Psoas muscle (tissue), 8 donors: ENCODE measurements around the gene NFKBIE. TPM values are rescaled to one million over a fixed set of nuclear protein-coding genes. Genes with fewer than 3 reads are reported as not detected.

ENCODE experiments used
- ATAC-seq, 4 donors: fragments of 200-7000 bp; cut with Tn5 transposase; one replicate each; pipeline ENCODE4 v1.9.1; 2020; ENCODE audit warnings: moderate library complexity in 3 of 4, mild to moderate bottlenecking in 2 of 4
- DNase-seq, 2 donors: peaks; one replicate each; pipeline ENCODE4 v3.0.0-alpha.2; 2020
- H3K27ac ChIP-seq: fragments of 200-600 bp; one replicate; pipeline ENCODE4 v1.8.0; 2022
- H3K27me3 ChIP-seq, 3 donors: fragments of 200-600 bp in 1 of 3; one replicate each; pipeline versions ENCODE4 v1.6.1 to v1.8.0; 2013 to 2022; ENCODE audit warnings: low read length in 2 of 3, mild to moderate bottlenecking in 2 of 3, moderate library complexity in 1 of 3; ENCODE audit not compliant: insufficient read depth in 3 of 3
- H3K36me3 ChIP-seq, 2 donors: fragments of 200-600 bp in 1 of 2; one replicate each; pipeline versions ENCODE4 v1.6.1 to v1.8.0; 2013 to 2022; ENCODE audit warnings: low read depth in 1 of 2, mild to moderate bottlenecking in 1 of 2, moderate library complexity in 1 of 2; ENCODE audit not compliant: insufficient read depth in 1 of 2
- H3K4me1 ChIP-seq: fragments of 200-600 bp; one replicate; pipeline ENCODE4 v1.8.0; 2022
- H3K4me3 ChIP-seq: fragments of 200-600 bp; one replicate; pipeline ENCODE4 v1.8.0; 2022; ENCODE audit warnings: mild to moderate bottlenecking
- H3K9me3 ChIP-seq: fragments of 200-600 bp; one replicate; pipeline ENCODE4 v1.8.0; 2022
- WGBS, 3 donors: extraction: QIAGEN DNeasy Blood & Tissue Kit; methylation state at CpG; one replicate each; pipeline versions ENCODE4 v1.1.6 to v1.1.7; 2013; 5-methylcytosine and 5-hydroxymethylcytosine counted together
- intact Hi-C, 2 donors: fragments of 100-400 bp; cut with DNase I; formaldehyde crosslinking; loops; one replicate each; pipeline versions ENCODE4 v1.11.0 to v1.14.2; 2022
- polyA plus RNA-seq, 3 donors: library from polyadenylated mRNA; stranded (reverse); fragments of 200-250 nt; gene quantifications; one replicate each; pipeline ENCODE4 v1.2.3, GENCODE V29; 2013
- total RNA-seq, 4 donors: library from RNA; stranded (reverse); fragmentation: NEBNext Ultra II Directional in 2 of 4; extraction: Animal tissue kit (Norgen Biotek cat#: 25700) in 2 of 4; gene quantifications; one replicate each; pipeline versions ENCODE4 v1.2.1 to v1.2.4, GENCODE V29; 2021 to 2023
- TF ChIP-seq, protein P1 (sequence below): fragments of 200-600 bp; IDR thresholded peaks from one replicate; pipeline ENCODE4 v1.8.0; 2022; ENCODE audit warnings: antibody characterized with exemption
- donor health status: healthy with polysubstance abuse.
- donor health status: DM: no; HTN: no; CAD: no; lungs with moderate emphysema.
- donor health status: Bipolar disorder and iron deficiency.
- donor health status: healthy.
- donor health status: DM: yes; HTN: yes; CAD: no.
- donor health status: DM: no; HTN: no; CAD: no.
- donor health status: DM: no; HTN: no; CAD: no.
- donor health status: DM: yes; HTN: yes; CAD: no.

NFKBIE gene
- total and polyA plus RNA-seq, 7 donors, result 2.1 to 5.2 (median 3.3) TPM

DNA sequence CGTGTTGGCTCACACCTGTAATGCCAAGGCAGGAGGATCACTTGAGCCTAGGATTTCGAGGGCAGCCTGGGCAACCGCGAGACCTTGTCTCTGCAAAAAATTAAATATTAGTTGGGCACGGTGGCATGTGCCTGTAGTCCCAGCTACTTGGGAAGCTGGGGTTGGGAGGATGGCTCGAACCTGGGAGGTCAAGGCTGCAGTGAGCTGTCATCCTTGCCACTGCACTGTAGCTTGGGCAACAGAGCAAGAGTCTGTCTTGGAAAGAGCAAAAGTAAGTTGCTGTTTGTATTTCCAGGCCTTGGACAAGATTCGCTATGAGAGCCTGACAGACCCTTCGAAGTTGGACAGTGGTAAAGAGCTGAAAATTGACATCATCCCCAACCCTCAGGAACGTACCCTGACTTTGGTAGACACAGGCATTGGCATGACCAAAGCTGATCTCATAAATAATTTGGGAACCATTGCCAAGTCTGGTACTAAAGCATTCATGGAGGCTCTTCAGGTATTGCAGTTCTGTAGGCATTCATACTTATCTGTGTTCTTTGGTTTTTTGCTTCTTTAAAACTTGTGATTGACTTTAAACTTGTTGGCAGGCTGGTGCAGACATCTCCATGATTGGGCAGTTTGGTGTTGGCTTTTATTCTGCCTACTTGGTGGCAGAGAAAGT, 16.1 kb downstream of the NFKBIE start:
- ATAC-seq (no peak), DNase-seq (peak in 1 of 2 donors; percentile 20)
- intact Hi-C loops, result no loop called here
- Histone ChIP-seq H3K4me1 (peaks cover 45% of the 10 kb centered on the region), H3K27me3 (no peaks in the 10 kb centered on the region), H3K27ac (peak overlapping the region; percentile 100), H3K4me3 (peak overlapping the region; percentile 82), H3K36me3 (peaks cover 20 to 64% of the 10 kb centered on the region in 2 donors), H3K9me3 (no peaks in the 10 kb centered on the region)
- 57 to 75% (median 63%) methylated on average over 9 of the region's 9 CpGs for WGBS, 3 donors
- TF ChIP-seq, protein P1, sequence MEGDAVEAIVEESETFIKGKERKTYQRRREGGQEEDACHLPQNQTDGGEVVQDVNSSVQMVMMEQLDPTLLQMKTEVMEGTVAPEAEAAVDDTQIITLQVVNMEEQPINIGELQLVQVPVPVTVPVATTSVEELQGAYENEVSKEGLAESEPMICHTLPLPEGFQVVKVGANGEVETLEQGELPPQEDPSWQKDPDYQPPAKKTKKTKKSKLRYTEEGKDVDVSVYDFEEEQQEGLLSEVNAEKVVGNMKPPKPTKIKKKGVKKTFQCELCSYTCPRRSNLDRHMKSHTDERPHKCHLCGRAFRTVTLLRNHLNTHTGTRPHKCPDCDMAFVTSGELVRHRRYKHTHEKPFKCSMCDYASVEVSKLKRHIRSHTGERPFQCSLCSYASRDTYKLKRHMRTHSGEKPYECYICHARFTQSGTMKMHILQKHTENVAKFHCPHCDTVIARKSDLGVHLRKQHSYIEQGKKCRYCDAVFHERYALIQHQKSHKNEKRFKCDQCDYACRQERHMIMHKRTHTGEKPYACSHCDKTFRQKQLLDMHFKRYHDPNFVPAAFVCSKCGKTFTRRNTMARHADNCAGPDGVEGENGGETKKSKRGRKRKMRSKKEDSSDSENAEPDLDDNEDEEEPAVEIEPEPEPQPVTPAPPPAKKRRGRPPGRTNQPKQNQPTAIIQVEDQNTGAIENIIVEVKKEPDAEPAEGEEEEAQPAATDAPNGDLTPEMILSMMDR, result no peak

DNA sequence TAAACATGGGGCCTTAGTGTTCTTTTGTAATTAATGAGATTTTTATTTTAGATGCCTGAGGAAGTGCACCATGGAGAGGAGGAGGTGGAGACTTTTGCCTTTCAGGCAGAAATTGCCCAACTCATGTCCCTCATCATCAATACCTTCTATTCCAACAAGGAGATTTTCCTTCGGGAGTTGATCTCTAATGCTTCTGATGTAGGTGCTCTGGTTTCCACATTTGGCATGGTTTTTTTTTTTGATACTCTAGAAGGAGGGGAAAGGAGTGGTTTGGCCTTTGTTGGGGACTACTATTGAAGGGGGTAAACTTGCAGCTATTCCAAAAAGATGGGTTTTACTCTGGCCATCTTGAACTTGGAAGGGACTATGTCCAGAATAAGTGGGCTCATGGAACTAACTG, 16.8 kb downstream of the NFKBIE start:
- TF ChIP-seq, protein P1, result no peak
- 14 to 21% (median 19%) methylated on average over 1 of the region's 1 CpG for WGBS, 3 donors
- Histone ChIP-seq H3K9me3 (no peaks in the 10 kb centered on the region), H3K27ac (peak overlapping the region; percentile 100), H3K4me3 (peak overlapping the region; percentile 82), H3K36me3 (peaks cover 20 to 57% of the 10 kb centered on the region in 2 donors), H3K27me3 (no peaks in the 10 kb centered on the region), H3K4me1 (peaks cover 45% of the 10 kb centered on the region)
- no peak for DNase-seq
- intact Hi-C loops, result no loop called here
- no peak for ATAC-seq

DNA sequence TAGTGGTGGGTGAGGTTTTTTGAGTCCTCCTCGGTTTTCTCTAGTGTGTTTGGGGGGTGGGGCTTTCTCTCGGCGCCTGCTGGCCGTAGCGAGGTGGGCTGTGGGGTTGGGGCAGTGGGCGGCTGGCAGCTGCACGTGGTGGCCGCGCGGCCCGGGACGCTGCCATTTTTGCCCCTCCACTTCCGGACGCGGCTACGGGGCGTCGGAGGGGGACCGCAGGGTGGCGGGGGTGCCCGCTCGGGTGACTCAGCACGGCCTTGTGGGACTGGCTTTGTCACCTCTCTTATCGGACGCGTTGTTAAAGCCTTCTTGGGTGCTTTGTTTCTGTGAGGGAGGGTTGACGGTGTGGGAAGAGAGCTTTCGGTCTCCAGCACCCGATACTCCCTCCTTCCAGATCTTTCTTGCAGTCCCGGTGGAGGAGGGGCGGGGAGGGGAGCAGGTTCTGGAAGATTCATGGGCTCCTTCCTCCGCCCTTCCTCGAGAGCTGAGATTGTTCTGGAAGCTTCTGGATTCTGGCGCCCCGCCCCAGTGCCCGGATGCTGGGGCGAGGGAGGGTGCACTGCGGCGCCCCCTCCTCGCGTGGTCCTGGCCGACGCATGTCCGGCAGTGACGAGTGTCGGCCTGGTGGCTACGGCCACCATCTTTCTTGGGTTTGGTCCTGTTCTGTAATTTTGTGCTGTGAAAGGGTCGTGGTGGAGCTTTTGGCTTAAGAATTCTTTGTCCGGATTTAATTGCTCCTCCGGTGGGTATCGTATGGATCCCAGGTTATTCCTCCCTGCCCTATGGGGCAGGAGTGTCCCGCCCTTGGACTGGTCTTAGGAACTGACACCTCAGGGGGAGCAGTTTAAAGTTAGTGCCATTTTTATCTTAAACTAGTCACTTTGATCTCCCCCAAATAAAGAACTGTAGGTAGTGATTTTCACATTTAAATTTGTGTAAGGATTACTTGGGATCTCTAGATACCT, 17.7 kb downstream of the NFKBIE start:
- intact Hi-C loops, result loop anchor here in 1 of 2 donors (2.0 kb wide), 1 partner anchor 475 kb away; no protein-coding TSS in a partner anchor
- Histone ChIP-seq H3K4me1 (peaks cover 37% of the 10 kb centered on the region), H3K36me3 (peaks cover 14 to 48% of the 10 kb centered on the region in 2 donors), H3K9me3 (no peaks in the 10 kb centered on the region), H3K4me3 (peak overlapping the region; percentile 82), H3K27me3 (no peaks in the 10 kb centered on the region), H3K27ac (peak overlapping the region; percentile 100)
- WGBS, 3 donors, result 0% methylated on average over 45 to 52 of the region's 52 CpGs
- TF ChIP-seq, protein P1, result no peak
- ATAC-seq, result peak; percentile 53 to 69 (median 64)
- DNase-seq, result peak; percentile 81 to 91

DNA sequence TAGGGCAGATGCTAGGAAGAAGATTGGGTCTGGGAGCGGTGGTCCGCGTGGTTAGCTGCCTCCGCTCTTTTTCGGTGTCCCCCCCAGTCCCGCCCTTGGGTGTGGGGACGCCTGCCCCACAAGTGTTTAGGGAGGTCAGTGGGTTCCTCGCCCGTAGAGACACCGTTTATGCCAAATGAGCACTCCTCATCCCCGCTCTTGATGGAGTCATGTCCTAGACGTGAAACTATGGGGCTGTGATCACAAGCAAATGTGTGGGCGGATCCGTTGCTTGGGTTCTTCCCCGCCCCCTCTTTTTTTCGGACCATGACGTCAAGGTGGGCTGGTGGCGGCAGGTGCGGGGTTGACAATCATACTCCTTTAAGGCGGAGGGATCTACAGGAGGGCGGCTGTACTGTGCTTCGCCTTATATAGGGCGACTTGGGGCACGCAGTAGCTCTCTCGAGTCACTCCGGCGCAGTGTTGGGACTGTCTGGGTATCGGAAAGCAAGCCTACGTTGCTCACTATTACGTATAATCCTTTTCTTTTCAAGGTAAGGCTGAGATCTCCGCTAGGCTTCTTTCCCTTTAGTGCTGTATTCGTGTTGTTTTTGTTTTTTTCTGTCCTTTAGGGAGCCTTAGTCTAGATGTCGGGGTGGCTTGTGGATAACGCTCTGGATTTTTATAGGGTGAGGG, 18.6 kb downstream of the NFKBIE start, which contains the start of gene HSP90AB1:
HSP90AB1 (plus strand) TSS at position 439 of the 675 bp plus-strand sequence. CDS start 1,529 bp downstream, outside the sequence.
- H3K4me3 ChIP-seq, result peak within 1 kb of the TSS; percentile 82
- ATAC-seq, result peak; percentile 84 to 86 (median 84)
- H3K27ac ChIP-seq, result peak within 1 kb of the TSS; percentile 100
- intact Hi-C loops, result loop anchor here in 1 of 2 donors (2.0 kb wide), 1 partner anchor 474 kb away; no protein-coding TSS in a partner anchor
- 0% methylated on average over 34 of the region's 34 CpGs for WGBS, 3 donors
- no peaks in the 10 kb centered on the region for H3K27me3 ChIP-seq
- DNase-seq, result peak; percentile 93 to 96
- peaks cover 12 to 39% of the 10 kb centered on the region in 2 donors for H3K36me3 ChIP-seq
- H3K4me1 ChIP-seq, result peaks cover 30% of the 10 kb centered on the region
- H3K9me3 ChIP-seq, result no peaks in the 10 kb centered on the region
- TF ChIP-seq, protein P1, result no peak
